DLD1 (cell line): Measurements from ENCODE around the gene SCAI.
"Not testable (repeated sequence)": the region's sequence is repeated elsewhere in the genome, so short reads cannot be mapped to it uniquely, and the experiment has no call there.

Source experiments
- in situ Hi-C: cut with HindIII; loops from 2 replicates; pipeline ENCODE4 v1.10.0; 2017; ENCODE audit warnings: low sequenced_read_pairs

SCAI gene

GRCh38 chr9:125150349-125151245, 7.3 kb upstream of the SCAI start:
- in situ Hi-C loops = no loop called here

GRCh38 chr9:125147401-125147951, 4.1 kb upstream of the SCAI start:
- in situ Hi-C loops = no loop called here

- in situ Hi-C loops = no loop called here
Measured at GRCh38 chr9:125146247-125146646, 2.9 kb upstream of the SCAI start.

- in situ Hi-C loops = no loop called here
Measured at GRCh38 chr9:125145425-125145824, 2.1 kb upstream of the SCAI start.

- in situ Hi-C loops = no loop called here
Measured at GRCh38 chr9:125142560-125143376, 560 bp downstream of the SCAI start.

- in situ Hi-C loops = no loop called here
Measured at GRCh38 chr9:125141751-125142150, 1.6 kb downstream of the SCAI start.

- in situ Hi-C loops = no loop called here
Measured at GRCh38 chr9:125141251-125141650, 2.1 kb downstream of the SCAI start.

- in situ Hi-C loops = no loop called here
Measured at GRCh38 chr9:125140576-125140975, 2.8 kb downstream of the SCAI start.

GRCh38 chr9:125137200-125137599, 6.1 kb downstream of the SCAI start:
- in situ Hi-C loops = no loop called here

GRCh38 chr9:125134976-125135375, 8.4 kb downstream of the SCAI start:
- in situ Hi-C loops = no loop called here

GRCh38 chr9:125133403-125134329, 9.7 kb downstream of the SCAI start:
- in situ Hi-C loops = no loop called here

- in situ Hi-C loops = no loop called here
Measured at GRCh38 chr9:125131778-125132177, 11.6 kb downstream of the SCAI start.

GRCh38 chr9:125126019-125126746, 17.1 kb downstream of the SCAI start:
- in situ Hi-C loops = no loop called here

GRCh38 chr9:125125523-125125922, 17.8 kb downstream of the SCAI start:
- in situ Hi-C loops = no loop called here

GRCh38 chr9:125121146-125121545, 22.2 kb downstream of the SCAI start:
- in situ Hi-C loops = no loop called here

- in situ Hi-C loops = no loop called here
Measured at GRCh38 chr9:125119643-125120286, 23.6 kb downstream of the SCAI start.

GRCh38 chr9:125118696-125119095, 24.6 kb downstream of the SCAI start:
- in situ Hi-C loops = not testable (repeated sequence)

- in situ Hi-C loops = not testable (repeated sequence)
Measured at GRCh38 chr9:125114503-125114902, 28.8 kb downstream of the SCAI start.

GRCh38 chr9:125110464-125110863, 32.9 kb downstream of the SCAI start:
- in situ Hi-C loops = no loop called here
